ENCODE results near the gene SENP5. TPM values are rescaled to one million over a fixed set of nuclear protein-coding genes. Genes with fewer than 3 reads are reported as not detected.

The SENP5 gene
- total RNA-seq, 1 donor from 2014 or later: 36.2 TPM

DNA sequence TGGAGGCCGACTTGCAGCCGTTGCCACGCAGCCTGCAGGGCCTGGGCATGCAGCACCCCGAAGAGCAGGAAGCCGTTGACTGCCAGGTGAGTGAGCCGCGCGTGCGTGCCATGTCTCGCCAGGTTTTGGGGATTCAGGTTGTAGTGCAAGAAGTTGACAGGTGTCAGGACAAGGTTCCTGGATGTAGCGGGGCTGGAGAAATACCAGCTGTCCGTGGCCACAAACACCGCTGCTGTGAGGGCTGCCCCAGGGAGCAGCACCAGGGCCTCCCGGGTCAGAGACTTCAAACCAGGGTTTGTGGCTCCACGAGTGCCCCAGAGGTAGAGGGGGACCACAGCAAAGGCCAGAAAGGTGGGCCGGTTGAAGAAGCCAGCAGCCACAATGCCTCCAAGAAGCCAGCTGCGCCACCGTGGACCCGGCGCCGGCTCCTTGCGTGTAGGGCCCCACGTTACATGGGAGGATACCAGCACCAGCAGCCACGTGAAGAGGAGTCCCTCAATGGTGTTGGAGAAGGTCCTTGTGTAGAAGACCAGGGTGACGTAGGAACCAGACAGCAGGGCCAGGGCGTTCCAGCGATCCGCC, 80.2 kb downstream of the SENP5 start:
- Mint-ChIP-seq H3K4me1 (ENCODE audit: low read depth) (peaks cover 20% of the 10 kb centered on the region), H3K27me3 (ENCODE audit: low read depth) (no peaks in the 10 kb centered on the region), H3K27ac (ENCODE audit: unreplicated experiment) (no peak overlapping the region), H3K36me3 (ENCODE audit: low read depth) (peaks cover 4% of the 10 kb centered on the region), H3K9me3 (ENCODE audit: low read depth) (no peaks in the 10 kb centered on the region), H3K4me3 (ENCODE audit: unreplicated experiment) (no peak overlapping the region)
- no peak for TF ChIP-seq CTCF (IDR thresholded peaks at IDR 0.05)
- no peak for DNase-seq (ENCODE audit: low spot score)

DNA sequence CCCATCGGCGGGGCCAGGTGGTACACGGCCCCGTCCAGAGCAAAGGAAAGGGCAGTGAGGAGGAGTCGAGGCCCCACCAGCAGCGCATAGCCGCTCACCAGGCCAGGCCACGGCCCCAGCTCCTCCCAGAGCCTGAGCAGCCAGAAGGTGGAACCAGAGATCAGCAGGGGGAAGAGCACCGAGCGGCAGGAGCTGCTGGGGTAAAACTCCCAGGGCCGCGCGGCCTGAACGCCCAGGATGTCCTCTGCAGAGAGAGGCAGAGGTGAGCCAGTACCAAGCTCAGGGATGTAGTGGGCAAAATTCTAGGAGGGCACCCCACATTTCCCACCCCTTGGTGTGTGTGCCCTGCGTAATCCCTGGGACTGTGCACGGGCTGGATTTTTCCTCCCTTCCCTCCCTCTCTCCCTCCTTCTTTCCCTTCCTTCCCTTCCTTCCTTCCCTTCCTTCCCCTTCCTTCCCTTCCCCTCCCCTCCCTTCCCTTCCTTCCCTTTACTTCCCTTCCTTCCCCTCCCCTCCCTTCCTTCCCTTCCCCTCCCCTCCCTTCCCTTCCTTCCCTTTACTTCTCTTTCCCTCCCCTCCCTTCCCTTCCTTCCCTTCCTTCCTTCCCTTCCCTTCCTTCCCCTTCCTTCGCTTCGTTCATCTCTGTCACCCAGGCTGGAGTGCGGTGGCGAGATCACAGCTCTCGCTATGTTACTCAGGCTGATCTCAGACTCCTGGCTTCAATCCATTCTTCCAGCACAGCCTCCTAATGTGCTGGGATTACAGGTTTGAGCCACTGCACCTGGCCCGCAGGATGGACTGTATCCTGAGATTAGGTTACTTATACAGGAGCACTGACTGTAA, 80.9 kb downstream of the SENP5 start:
- no peak for DNase-seq (ENCODE audit: low spot score)
- H3K36me3 Mint-ChIP-seq (ENCODE audit: low read depth): peaks cover 4% of the 10 kb centered on the region
- H3K27ac Mint-ChIP-seq (ENCODE audit: unreplicated experiment): no peak overlapping the region
- H3K9me3 Mint-ChIP-seq (ENCODE audit: low read depth): no peaks in the 10 kb centered on the region
- TF ChIP-seq CTCF (IDR thresholded peaks at IDR 0.05): peak; percentile 25
- no peak overlapping the region for H3K4me3 Mint-ChIP-seq (ENCODE audit: unreplicated experiment)
- peaks cover 12% of the 10 kb centered on the region for H3K4me1 Mint-ChIP-seq (ENCODE audit: low read depth)
- no peaks in the 10 kb centered on the region for H3K27me3 Mint-ChIP-seq (ENCODE audit: low read depth)

- H3K27ac Mint-ChIP-seq (ENCODE audit: unreplicated experiment): no peak overlapping the region
- TF ChIP-seq CTCF (IDR thresholded peaks at IDR 0.05): no peak
- H3K9me3 Mint-ChIP-seq (ENCODE audit: low read depth): no peaks in the 10 kb centered on the region
- H3K27me3 Mint-ChIP-seq (ENCODE audit: low read depth): no peaks in the 10 kb centered on the region
- peaks cover 7% of the 10 kb centered on the region for H3K4me1 Mint-ChIP-seq (ENCODE audit: low read depth)
- DNase-seq (ENCODE audit: low spot score): no peak
- no peak overlapping the region for H3K4me3 Mint-ChIP-seq (ENCODE audit: unreplicated experiment)
- H3K36me3 Mint-ChIP-seq (ENCODE audit: low read depth): peaks cover 4% of the 10 kb centered on the region
These were observed 81.5 kb downstream of the SENP5 start for GRCh38 chr3:196949285-196949619.

DNA sequence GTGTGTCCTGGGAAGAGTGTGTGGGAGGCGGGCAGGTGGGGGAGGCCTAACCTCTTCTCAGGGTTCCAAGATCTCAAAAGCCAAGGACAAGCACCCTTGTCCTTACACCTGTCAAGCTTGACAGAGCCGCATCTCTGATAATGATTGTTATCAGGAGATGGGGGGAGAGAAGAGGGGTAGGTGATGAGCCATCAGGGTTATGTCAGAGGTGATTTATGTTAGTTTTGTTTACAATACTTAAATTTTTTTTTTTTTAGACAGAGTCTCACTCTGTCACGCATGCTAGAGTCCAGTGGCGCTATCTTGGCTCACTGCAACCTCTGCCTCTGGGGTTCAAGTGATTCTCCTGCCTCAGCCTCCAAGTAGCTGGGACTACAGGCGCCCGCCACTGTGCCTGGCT, 82.0 kb downstream of the SENP5 start:
- Mint-ChIP-seq H3K9me3 (ENCODE audit: low read depth) (no peaks in the 10 kb centered on the region), H3K27ac (ENCODE audit: unreplicated experiment) (no peak overlapping the region), H3K36me3 (ENCODE audit: low read depth) (peaks cover 4% of the 10 kb centered on the region), H3K4me1 (ENCODE audit: low read depth) (peaks cover 2% of the 10 kb centered on the region), H3K4me3 (ENCODE audit: unreplicated experiment) (no peak overlapping the region), H3K27me3 (ENCODE audit: low read depth) (no peaks in the 10 kb centered on the region)
- no peak for DNase-seq (ENCODE audit: low spot score)
- no peak for TF ChIP-seq CTCF (IDR thresholded peaks at IDR 0.05)

GRCh38 chr3:196951371-196951770, 83.7 kb downstream of the SENP5 start:
- DNase-seq (ENCODE audit: low spot score): no peak
- Mint-ChIP-seq H3K36me3 (ENCODE audit: low read depth) (peaks cover 4% of the 10 kb centered on the region), H3K27me3 (ENCODE audit: low read depth) (no peaks in the 10 kb centered on the region), H3K9me3 (ENCODE audit: low read depth) (no peaks in the 10 kb centered on the region), H3K4me1 (ENCODE audit: low read depth) (no peaks in the 10 kb centered on the region), H3K4me3 (ENCODE audit: unreplicated experiment) (no peak overlapping the region), H3K27ac (ENCODE audit: unreplicated experiment) (no peak overlapping the region)
- no peak for TF ChIP-seq CTCF (IDR thresholded peaks at IDR 0.05)
